WTC11 (cell line): ENCODE results near the gene FASTK. TPM values are rescaled to one million over a fixed set of nuclear protein-coding genes. Genes with fewer than 3 reads are reported as not detected.
A peak's percentile ranks its signal among the peaks of the same experiment; 100 is the strongest.

Experiments used
- ATAC-seq: fragments of 200-7000 bp; cut with Tn5 transposase; 2 replicates; pipeline ENCODE4 v1.10.0; 2021; ENCODE audit warnings: mild to moderate bottlenecking, moderate library complexity
- CTCF ChIA-PET: fragments of 300-600 bp; sonication (Branson Sonifier 250); formaldehyde crosslinking; loops from one replicate; lab custom pipeline; 2021; ENCODE audit warnings: antibody characterized with exemption; lab: Charles Lee
- POLR2A ChIA-PET: fragments of 350-600 bp; sonication (Branson Sonifier 250); formaldehyde crosslinking; loops from one replicate; lab custom pipeline; 2021; ENCODE audit warnings: antibody characterized with exemption; lab: Charles Lee
- DNase-seq: peaks from one replicate; pipeline ENCODE4 v3.0.0; 2021; ENCODE audit warnings: low spot score
- H3K27ac Mint-ChIP-seq: 2 replicates; pipeline ENCODE4 v1.8.0; 2021; ENCODE audit warnings: mixed read lengths
- H3K27me3 Mint-ChIP-seq: 2 replicates; pipeline ENCODE4 v1.8.0; 2021; ENCODE audit warnings: low read depth, mild to moderate bottlenecking, moderate library complexity, mixed read lengths
- H3K36me3 Mint-ChIP-seq: 2 replicates; pipeline ENCODE4 v1.8.0; 2021; ENCODE audit warnings: mixed read lengths
- H3K4me1 Mint-ChIP-seq: 2 replicates; pipeline ENCODE4 v1.8.0; 2022; ENCODE audit warnings: mixed read lengths
- H3K4me3 Mint-ChIP-seq: 2 replicates; pipeline ENCODE4 v1.8.0; 2021; ENCODE audit warnings: mild to moderate bottlenecking, moderate library complexity, mixed read lengths
- H3K9me3 Mint-ChIP-seq: 2 replicates; pipeline ENCODE4 v1.8.0; 2021; ENCODE audit warnings: mixed read lengths
- ATF3 ChIP-seq: sonication (generic); formaldehyde crosslinking; conservative IDR thresholded peaks from 2 replicates; pipeline ENCODE4 v1.8.1; 2022; ENCODE audit warnings: mild to moderate bottlenecking, missing genetic modification reagents
- CTCF ChIP-seq: fragments of 200-600 bp; IDR thresholded peaks from 2 replicates; pipeline ENCODE4 v1.8.0; 2022; ENCODE audit warnings: antibody characterized with exemption
- E2F4 ChIP-seq: sonication (generic); formaldehyde crosslinking; IDR thresholded peaks from 2 replicates; pipeline ENCODE4 v1.8.1; 2022; ENCODE audit warnings: low read depth, mild to moderate bottlenecking, moderate library complexity, missing genetic modification reagents, borderline replicate concordance
- ELF4 ChIP-seq: sonication (generic); formaldehyde crosslinking; IDR thresholded peaks from 2 replicates; pipeline ENCODE4 v1.8.1; 2022; ENCODE audit warnings: low read depth, mild to moderate bottlenecking, moderate library complexity, missing genetic modification reagents
- ETV6 ChIP-seq: sonication (generic); formaldehyde crosslinking; IDR thresholded peaks from 2 replicates; pipeline ENCODE4 v1.8.1; 2022; ENCODE audit warnings: mild to moderate bottlenecking, missing genetic modification reagents
- FOXK1 ChIP-seq: sonication (generic); formaldehyde crosslinking; IDR thresholded peaks from 2 replicates; pipeline ENCODE4 v1.8.0; 2022; ENCODE audit warnings: mild to moderate bottlenecking, moderate library complexity, missing genetic modification reagents
- GABPB1 ChIP-seq: sonication (generic); formaldehyde crosslinking; IDR thresholded peaks from 2 replicates; pipeline ENCODE4 v1.8.1; 2023; ENCODE audit warnings: mild to moderate bottlenecking, missing genetic modification reagents
- GTF2I ChIP-seq: fragments of 250-450 bp; sonication (Bioruptor Pico); conservative IDR thresholded peaks from 2 replicates; pipeline ENCODE4 v1.4.0; 2021; ENCODE audit warnings: mild to moderate bottlenecking
- IRF1 ChIP-seq: sonication (generic); formaldehyde crosslinking; IDR thresholded peaks from 2 replicates; pipeline ENCODE4 v1.8.0; 2023; ENCODE audit warnings: missing genetic modification reagents
- MXD4 ChIP-seq: fragments of 250-450 bp; sonication (Bioruptor Pico); IDR thresholded peaks from 2 replicates; pipeline ENCODE4 v1.8.0; 2021; ENCODE audit warnings: mild to moderate bottlenecking, moderate library complexity, borderline replicate concordance
- NR3C1 ChIP-seq: sonication (generic); formaldehyde crosslinking; conservative IDR thresholded peaks from 2 replicates; pipeline ENCODE4 v1.8.1; 2023; ENCODE audit warnings: low read depth, mild to moderate bottlenecking, missing genetic modification reagents
- RELA ChIP-seq: sonication (generic); formaldehyde crosslinking; IDR thresholded peaks from 2 replicates; pipeline ENCODE4 v1.8.1; 2022; ENCODE audit warnings: missing genetic modification reagents, mild to moderate bottlenecking, borderline replicate concordance
- SMAD3 ChIP-seq: sonication (generic); formaldehyde crosslinking; IDR thresholded peaks from 2 replicates; pipeline ENCODE4 v1.8.0; 2022; ENCODE audit warnings: missing genetic modification reagents, mild to moderate bottlenecking, borderline replicate concordance
- TP53 ChIP-seq: sonication (generic); formaldehyde crosslinking; IDR thresholded peaks from 2 replicates; pipeline ENCODE4 v1.8.1; 2023; ENCODE audit warnings: mild to moderate bottlenecking, missing genetic modification reagents
- USF1 ChIP-seq: sonication (generic); formaldehyde crosslinking; IDR thresholded peaks from 2 replicates; pipeline ENCODE4 v1.8.0; 2022; ENCODE audit warnings: mild to moderate bottlenecking, missing genetic modification reagents
- ZNF138 ChIP-seq: sonication (generic); formaldehyde crosslinking; conservative IDR thresholded peaks from 2 replicates; pipeline ENCODE4 v1.8.1; 2022; ENCODE audit warnings: mild to moderate bottlenecking, moderate library complexity, missing genetic modification reagents
- ZNF532 ChIP-seq: fragments of 250-450 bp; sonication (Bioruptor Pico); IDR thresholded peaks from 2 replicates; pipeline ENCODE4 v1.9.0; 2021; ENCODE audit warnings: mild to moderate bottlenecking, borderline replicate concordance
- total RNA-seq: library from RNA; stranded (reverse); gene quantifications from 3 replicates; pipeline ENCODE4 v1.2.3, GENCODE V29; 2021
- TF ChIP-seq, protein P1 (sequence below): sonication (generic); formaldehyde crosslinking; IDR thresholded peaks from 2 replicates; pipeline ENCODE4 v1.8.1; 2023; ENCODE audit warnings: mild to moderate bottlenecking, missing genetic modification reagents, moderate library complexity
- TF ChIP-seq, protein P2 (sequence below): fragments of 250-450 bp; sonication (Bioruptor Pico); IDR thresholded peaks from 2 replicates; pipeline ENCODE4 v1.9.0; 2021; ENCODE audit warnings: mild to moderate bottlenecking

The FASTK gene
- total RNA-seq, 1 experiment from 2014 or later, result 70.2 TPM

- no peak for DNase-seq
- Mint-ChIP-seq H3K36me3 (peaks cover 32% of the 10 kb centered on the region), H3K27me3 (peaks cover 10% of the 10 kb centered on the region), H3K27ac (no peak overlapping the region), H3K9me3 (no peaks in the 10 kb centered on the region)
- CTCF ChIA-PET, result interaction anchor here (1.2 to 1.9 kb wide), 6 partner anchors 9 to 110 kb away, joined by 3 to 7 read pairs (median 4); no protein-coding TSS in a partner anchor
- no peak for ATAC-seq
- TF ChIP-seq TP53 (CRISPR knock-in tag), result no peak
- no peak for TF ChIP-seq E2F4 (CRISPR knock-in tag)
- no peak for TF ChIP-seq ETV6 (CRISPR knock-in tag)
- TF ChIP-seq USF1 (CRISPR knock-in tag), result no peak
- TF ChIP-seq, all 79 proteins: peak for 0
- Mint-ChIP-seq H3K4me1 (peaks cover 22% of the 10 kb centered on the region), H3K4me3 (no peak overlapping the region)
- POLR2A ChIA-PET, result no interaction called here
These were observed 39.3 kb upstream of the FASTK start for GRCh38 chr7:151119902-151120301.

DNA sequence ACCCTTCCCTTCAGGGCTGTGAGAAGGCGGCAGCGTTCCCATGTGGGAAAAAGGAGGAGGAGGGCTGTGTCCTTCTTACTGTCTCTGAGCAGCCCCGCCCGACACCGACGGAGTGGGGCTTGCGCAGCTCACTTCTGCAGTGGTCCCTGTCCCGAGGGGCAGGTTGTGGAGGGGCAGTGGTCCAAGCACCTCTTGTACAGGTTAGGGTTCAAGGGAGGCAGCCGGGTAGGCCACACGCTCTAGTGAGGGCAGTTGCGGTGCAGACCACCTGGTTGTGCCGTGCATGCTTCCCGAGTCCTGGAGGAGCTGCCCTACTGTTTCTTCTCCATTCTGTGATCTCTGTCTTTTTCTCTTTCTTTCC lies 38.4 kb upstream of the FASTK start:
- ChIA-PET POLR2A (no interaction called here), CTCF (interaction anchor here (1.3 to 1.6 kb wide), 3 partner anchors 8 to 100 kb away, joined by 3 to 4 read pairs (median 4); no protein-coding TSS in a partner anchor)
- H3K27ac Mint-ChIP-seq, result peak overlapping the region; percentile 77
- no peaks in the 10 kb centered on the region for H3K9me3 Mint-ChIP-seq
- H3K4me1 Mint-ChIP-seq, result peaks cover 15% of the 10 kb centered on the region
- ATAC-seq, result no peak
- no peak for TF ChIP-seq SMAD3 (CRISPR knock-in tag)
- TF ChIP-seq RELA (CRISPR knock-in tag), result no peak
- TF ChIP-seq GABPB1, result no peak
- no peak for TF ChIP-seq NR3C1 (CRISPR knock-in tag)
- TF ChIP-seq CTCF, result no peak
- TF ChIP-seq MXD4 (CRISPR knock-in tag), result no peak
- TF ChIP-seq, protein P1, sequence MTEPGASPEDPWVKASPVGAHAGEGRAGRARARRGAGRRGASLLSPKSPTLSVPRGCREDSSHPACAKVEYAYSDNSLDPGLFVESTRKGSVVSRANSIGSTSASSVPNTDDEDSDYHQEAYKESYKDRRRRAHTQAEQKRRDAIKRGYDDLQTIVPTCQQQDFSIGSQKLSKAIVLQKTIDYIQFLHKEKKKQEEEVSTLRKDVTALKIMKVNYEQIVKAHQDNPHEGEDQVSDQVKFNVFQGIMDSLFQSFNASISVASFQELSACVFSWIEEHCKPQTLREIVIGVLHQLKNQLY, result no peak
- TF ChIP-seq ZNF138 (CRISPR knock-in tag), result no peak
- no peak for TF ChIP-seq IRF1 (CRISPR knock-in tag)
- no peak for TF ChIP-seq FOXK1
- no peak for TF ChIP-seq ZNF532 (CRISPR knock-in tag)
- TF ChIP-seq ATF3, result no peak
- no peak for TF ChIP-seq ELF4
- no peak for TF ChIP-seq GTF2I (CRISPR knock-in tag)
- TF ChIP-seq, protein P2, sequence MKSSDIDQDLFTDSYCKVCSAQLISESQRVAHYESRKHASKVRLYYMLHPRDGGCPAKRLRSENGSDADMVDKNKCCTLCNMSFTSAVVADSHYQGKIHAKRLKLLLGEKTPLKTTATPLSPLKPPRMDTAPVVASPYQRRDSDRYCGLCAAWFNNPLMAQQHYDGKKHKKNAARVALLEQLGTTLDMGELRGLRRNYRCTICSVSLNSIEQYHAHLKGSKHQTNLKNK (CRISPR knock-in tag), result no peak
- H3K27me3 Mint-ChIP-seq, result peaks cover 7% of the 10 kb centered on the region
- no peak overlapping the region for H3K4me3 Mint-ChIP-seq
- peaks cover 29% of the 10 kb centered on the region for H3K36me3 Mint-ChIP-seq
- no peak for DNase-seq
